Naive thymus-derived CD4-positive, alpha-beta T cell (primary cell): ENCODE data around the gene TSPAN14. TPM values are rescaled to one million over a fixed set of nuclear protein-coding genes. Genes with fewer than 3 reads are reported as not detected.

ENCODE experiments used
- ATAC-seq: fragments of 150-1000 bp; cut with Tn5 transposase; 2 replicates; pipeline ENCODE4 v1.10.0; 2021; ENCODE audit warnings: mild to moderate bottlenecking, moderate library complexity
- CTCF ChIA-PET: fragments of 350-600 bp; sonication (Branson Sonifier 250); formaldehyde crosslinking; loops from one replicate; lab custom pipeline; 2021; ENCODE audit warnings: antibody characterized with exemption; lab: Charles Lee
- POLR2A ChIA-PET: fragments of 350-600 bp; sonication (Branson Sonifier 250); formaldehyde crosslinking; loops from one replicate; lab custom pipeline; 2021; ENCODE audit warnings: antibody characterized with exemption, inconsistent platforms; lab: Charles Lee
- DNase-seq, 9 donors: peaks; one replicate each; pipeline versions ENCODE4 v3.0.0 to v3.0.0-alpha.2; 2020 to 2022; ENCODE audit warnings: mixed read lengths in 1 of 9
- H3K27ac ChIP-seq: one replicate; pipeline ENCODE4 v1.7.0; 2013; ENCODE audit warnings: mild to moderate bottlenecking, low read depth, low read length, moderate library complexity
- H3K27me3 ChIP-seq, 2 donors: one replicate each; pipeline ENCODE4 v1.7.0; 2013; ENCODE audit warnings: low read length in 2 of 2, mild to moderate bottlenecking in 2 of 2, moderate library complexity in 2 of 2; ENCODE audit not compliant: control insufficient read depth in 2 of 2, insufficient read depth in 2 of 2
- H3K36me3 ChIP-seq, 3 experiments: 1 replicate in 2 of 3; 2 replicates in 1 of 3; pipeline ENCODE4 v1.7.0; 2013; ENCODE audit warnings: low read length in 3 of 3, mild to moderate bottlenecking in 3 of 3, moderate library complexity in 1 of 3; ENCODE audit not compliant: insufficient read depth in 3 of 3, control insufficient read depth in 2 of 3
- H3K4me1 ChIP-seq, 2 donors: one replicate each; pipeline ENCODE4 v1.7.0; 2013; ENCODE audit warnings: low read length in 2 of 2, mild to moderate bottlenecking in 2 of 2, moderate library complexity in 1 of 2; ENCODE audit not compliant: control insufficient read depth in 2 of 2, insufficient read depth in 2 of 2
- H3K4me3 ChIP-seq: 2 replicates; pipeline ENCODE4 v1.7.0; 2013; ENCODE audit warnings: mild to moderate bottlenecking, low read length
- H3K9me3 ChIP-seq, 3 experiments: 1 replicate in 2 of 3; 2 replicates in 1 of 3; pipeline ENCODE4 v1.7.0; 2013; ENCODE audit warnings: low read length in 3 of 3; ENCODE audit not compliant: control insufficient read depth in 2 of 3
- H3K27ac Mint-ChIP-seq, 9 donors: one replicate each; pipeline ENCODE4 v1.8.0; 2020 to 2022; ENCODE audit warnings: mixed read lengths in 9 of 9, mild to moderate bottlenecking in 8 of 9, moderate library complexity in 5 of 9, inconsistent platforms in 2 of 9
- H3K27me3 Mint-ChIP-seq, 5 donors: one replicate each; pipeline ENCODE4 v1.8.0; 2021 to 2022; ENCODE audit warnings: mixed read lengths in 5 of 5, mild to moderate bottlenecking in 1 of 5
- H3K36me3 Mint-ChIP-seq, 5 donors: one replicate each; pipeline ENCODE4 v1.8.0; 2020 to 2022; ENCODE audit warnings: mixed read lengths in 5 of 5, mild to moderate bottlenecking in 3 of 5, inconsistent platforms in 1 of 5
- H3K4me1 Mint-ChIP-seq, 7 donors: one replicate each; pipeline ENCODE4 v1.8.0; 2020 to 2022; ENCODE audit warnings: mixed read lengths in 7 of 7, mild to moderate bottlenecking in 3 of 7, inconsistent platforms in 1 of 7
- H3K4me3 Mint-ChIP-seq, 10 donors: one replicate each; pipeline ENCODE4 v1.8.0; 2020 to 2022; ENCODE audit warnings: mild to moderate bottlenecking in 10 of 10, mixed read lengths in 10 of 10, moderate library complexity in 6 of 10, inconsistent platforms in 2 of 10
- H3K9me3 Mint-ChIP-seq, 11 donors: one replicate each; pipeline ENCODE4 v1.8.0; 2020 to 2022; ENCODE audit warnings: mixed read lengths in 11 of 11, mild to moderate bottlenecking in 4 of 11, inconsistent platforms in 1 of 11, moderate library complexity in 1 of 11
- intact Hi-C, 2 donors: fragments of 100-400 bp; cut with micrococcal nuclease; formaldehyde crosslinking; loops; one replicate each; pipeline ENCODE4 v1.15.1; 2023
- polyA plus RNA-seq, 2 donors: library from polyadenylated mRNA; unstranded; fragments of 300-500 nt; fragmentation: Illumina TruSeq; gene quantifications; one replicate each; pipeline ENCODE4 v1.2.3, GENCODE V29; 2021
- total RNA-seq, 6 experiments: library from RNA in 5 of 6; stranded (reverse) in 5 of 6; gene quantifications; 1 replicate in 5 of 6; 2 replicates in 1 of 6; pipeline ENCODE4 v1.2.3 and lab custom pipeline; 2021 to 2026

The TSPAN14 gene
- total RNA-seq (100 to 1,000 TPM; 135 to 165 (median 160) TPM), polyA plus RNA-seq (100 to 1,000 TPM; 179 to 386 TPM), total RNA-seq (lab: John Stamatoyannopoulos, UW) (247 reads per million, percentile 95 among the genes with 10 or more reads in this experiment)

DNA sequence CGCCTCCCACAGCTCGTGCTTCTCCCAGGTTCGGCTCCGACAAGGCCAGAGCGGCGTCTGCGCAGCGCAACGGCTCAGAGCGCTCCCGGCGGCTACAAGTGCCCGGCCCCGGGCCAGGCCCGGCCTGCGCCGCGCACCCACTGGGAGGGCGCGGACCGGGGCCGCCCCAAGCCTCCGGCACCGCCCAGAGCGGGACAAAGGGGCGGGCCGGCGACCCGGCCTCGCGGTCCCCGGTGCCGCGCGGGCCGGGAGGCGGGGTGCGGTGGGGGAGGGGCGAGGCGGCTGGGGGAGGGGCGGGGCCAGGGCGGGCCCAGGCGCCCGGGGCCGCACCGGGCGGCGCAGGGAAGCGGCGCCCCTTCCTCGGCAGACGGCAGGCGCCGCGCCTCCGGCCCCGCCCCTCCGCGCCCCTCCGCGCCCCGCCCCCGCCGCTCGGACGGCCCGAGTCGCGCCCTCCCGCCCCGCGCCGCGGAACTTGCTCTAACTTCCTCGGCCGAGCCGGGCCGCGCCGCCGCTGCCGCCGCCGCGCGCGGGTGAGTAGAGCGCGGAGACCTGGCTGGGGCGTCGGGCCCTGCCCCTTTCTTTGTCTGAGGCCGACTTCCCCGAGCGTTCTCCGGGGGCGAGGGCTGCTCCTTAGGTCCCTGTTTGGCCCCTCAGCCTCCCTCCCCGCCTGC, at the start of gene TSPAN14:
Gene TSPAN14 (plus strand): TSS at position 469 of the 671 bp plus-strand sequence. CDS start 34,924 bp downstream, outside the sequence.
- POLR2A ChIA-PET, result interaction anchor here (0.8 to 32.8 kb wide), 9 partner anchors 10 to 58 kb away, joined by 4 to 608 read pairs (median 9); no protein-coding TSS in a partner anchor
- peak within 1 kb of the TSS; percentile 84 for H3K27ac ChIP-seq
- H3K27ac Mint-ChIP-seq, result peak within 1 kb of the TSS; percentile 87 to 99 (median 98)
- H3K4me3 ChIP-seq, result peak within 1 kb of the TSS; percentile 87
- peaks cover 27 to 43% (median 39%) of the 10 kb centered on the region in 7 donors for H3K4me1 Mint-ChIP-seq
- CTCF ChIA-PET, result interaction anchor here (0.8 to 39.2 kb wide), 3 partner anchors 13 to 52 kb away, joined by 3 to 839 read pairs (median 10); no protein-coding TSS in a partner anchor
- DNase-seq, result peak; percentile 49 to 83 (median 63)
- no peaks in the 10 kb centered on the region for H3K9me3 ChIP-seq
- H3K27me3 Mint-ChIP-seq, result no peaks in the 10 kb centered on the region
- H3K4me3 Mint-ChIP-seq, result peak within 1 kb of the TSS; percentile 79 to 99 (median 98)
- H3K36me3 Mint-ChIP-seq, result peaks cover 3 to 31% (median 8%) of the 10 kb centered on the region in 5 donors
- H3K9me3 Mint-ChIP-seq, result peaks cover 0 to 3% (median 0%) of the 10 kb centered on the region in 11 donors
- ATAC-seq, result peak; percentile 84
- peaks cover 0 to 9% (median 0%) of the 10 kb centered on the region in 3 experiments for H3K36me3 ChIP-seq
- intact Hi-C loops, result loop anchor here (1.0 to 5.0 kb wide), 6 partner anchors 10 to 252 kb away; no protein-coding TSS in a partner anchor
- no peaks in the 10 kb centered on the region for H3K27me3 ChIP-seq
- H3K4me1 ChIP-seq, result peaks cover 23 to 27% of the 10 kb centered on the region in 2 donors

DNA sequence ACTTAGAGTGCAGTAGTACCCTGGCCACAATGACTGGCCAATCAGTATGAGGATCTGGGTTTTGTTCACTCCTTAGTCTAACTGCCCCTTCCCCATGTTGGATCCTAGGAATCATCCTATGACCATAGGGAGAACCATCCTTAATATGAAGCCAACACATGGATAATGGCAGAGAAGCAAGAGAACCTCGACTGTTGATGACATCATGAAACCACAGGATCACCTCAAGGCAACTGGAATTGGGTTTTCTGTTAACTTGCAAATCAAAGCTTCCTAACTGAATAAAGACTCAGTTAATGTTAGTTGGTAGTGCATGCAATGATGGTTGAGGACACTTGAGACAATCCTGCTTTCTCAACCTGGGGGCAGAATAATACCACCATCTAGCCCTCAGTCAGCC, 49.1 kb upstream of the TSPAN14 start:
- no peaks in the 10 kb centered on the region for H3K27me3 ChIP-seq
- no peak overlapping the region for H3K27ac ChIP-seq
- CTCF ChIA-PET, result interaction anchor here (1.7 to 1.9 kb wide), 2 partner anchors 27 to 100 kb away, joined by 5 to 6 read pairs; no protein-coding TSS in a partner anchor
- peaks cover 0 to 10% of the 10 kb centered on the region in 2 donors for H3K4me1 ChIP-seq
- peaks cover 0 to 8% (median 0%) of the 10 kb centered on the region in 3 experiments for H3K36me3 ChIP-seq
- ATAC-seq, result no peak
- H3K9me3 ChIP-seq, result no peaks in the 10 kb centered on the region
- Mint-ChIP-seq H3K9me3 (peaks cover 0 to 2% (median 0%) of the 10 kb centered on the region in 11 donors), H3K4me3 (no peak overlapping the region), H3K27me3 (peaks cover 0 to 28% (median 0%) of the 10 kb centered on the region in 5 donors), H3K4me1 (peaks cover 7 to 25% (median 19%) of the 10 kb centered on the region in 7 donors), H3K36me3 (peaks cover 0 to 3% (median 0%) of the 10 kb centered on the region in 5 donors), H3K27ac (no peak overlapping the region)
- POLR2A ChIA-PET, result interaction anchor here (1.0 kb wide), 1 partner anchor 43 kb away, joined by 3 read pairs; no protein-coding TSS in a partner anchor
- no peak overlapping the region for H3K4me3 ChIP-seq
- DNase-seq, result no peak
- intact Hi-C loops, result loop anchor here in 1 of 2 donors (5.0 kb wide), 1 partner anchor 37 kb away; no protein-coding TSS in a partner anchor

GRCh38 chr10:80405626-80406025, 48.5 kb upstream of the TSPAN14 start:
- intact Hi-C loops, result loop anchor here in 1 of 2 donors (5.0 kb wide), 1 partner anchor 37 kb away; no protein-coding TSS in a partner anchor
- H3K4me1 ChIP-seq, result peaks cover 0 to 10% of the 10 kb centered on the region in 2 donors
- ChIA-PET CTCF (interaction anchor here (1.7 to 1.9 kb wide), 2 partner anchors 28 to 99 kb away, joined by 5 to 6 read pairs; no protein-coding TSS in a partner anchor), POLR2A (interaction anchor here (0.6 to 1.0 kb wide), 3 partner anchors 27 to 217 kb away, joined by 3 read pairs; no protein-coding TSS in a partner anchor)
- H3K36me3 Mint-ChIP-seq, result peaks cover 0 to 3% (median 0%) of the 10 kb centered on the region in 5 donors
- no peaks in the 10 kb centered on the region for H3K27me3 ChIP-seq
- peaks cover 0 to 2% (median 0%) of the 10 kb centered on the region in 11 donors for H3K9me3 Mint-ChIP-seq
- DNase-seq (no peak), ATAC-seq (no peak)
- H3K27ac Mint-ChIP-seq, result peak overlapping the region in 1 of 9 donors; percentile 4
- H3K27ac ChIP-seq, result no peak overlapping the region
- H3K9me3 ChIP-seq, result no peaks in the 10 kb centered on the region
- no peak overlapping the region for H3K4me3 Mint-ChIP-seq
- H3K36me3 ChIP-seq, result peaks cover 0 to 8% (median 0%) of the 10 kb centered on the region in 3 experiments
- no peak overlapping the region for H3K4me3 ChIP-seq
- H3K4me1 Mint-ChIP-seq, result peaks cover 13 to 31% (median 20%) of the 10 kb centered on the region in 7 donors
- peaks cover 0 to 28% (median 0%) of the 10 kb centered on the region in 5 donors for H3K27me3 Mint-ChIP-seq

DNA sequence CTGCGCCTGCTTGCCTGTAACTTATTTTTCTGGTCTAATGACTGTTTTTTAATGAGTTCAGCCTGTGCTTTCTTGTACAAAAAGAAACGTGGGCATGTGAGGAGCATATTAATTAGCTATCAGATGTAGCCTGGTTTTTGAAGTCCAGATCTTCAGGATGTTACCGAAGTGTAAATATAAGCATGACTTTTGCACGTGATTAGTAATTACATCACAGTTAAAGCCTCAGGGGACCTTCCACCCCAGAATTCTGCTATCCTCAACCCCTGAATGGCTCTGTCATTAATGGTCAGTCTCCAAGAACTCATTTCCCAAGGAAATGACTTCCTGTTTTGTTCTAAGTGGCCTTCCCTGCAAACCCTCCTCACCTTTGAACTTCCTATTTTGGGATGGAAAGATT, 47.9 kb upstream of the TSPAN14 start:
- no peak overlapping the region for H3K4me3 Mint-ChIP-seq
- Histone ChIP-seq H3K9me3 (no peaks in the 10 kb centered on the region), H3K4me3 (no peak overlapping the region), H3K27me3 (no peaks in the 10 kb centered on the region), H3K36me3 (peaks cover 0 to 8% (median 0%) of the 10 kb centered on the region in 3 experiments), H3K27ac (no peak overlapping the region), H3K4me1 (peaks cover 0 to 10% of the 10 kb centered on the region in 2 donors)
- no peak for ATAC-seq
- peaks cover 18 to 36% (median 25%) of the 10 kb centered on the region in 7 donors for H3K4me1 Mint-ChIP-seq
- intact Hi-C loops, result loop anchor here in 1 of 2 donors (5.0 kb wide), 1 partner anchor 36 kb away; no protein-coding TSS in a partner anchor
- peak overlapping the region in 3 of 9 donors; percentile 17 to 74 (median 50) for H3K27ac Mint-ChIP-seq
- POLR2A ChIA-PET, result interaction anchor here (0.6 to 1.0 kb wide), 3 partner anchors 28 to 216 kb away, joined by 3 read pairs; no protein-coding TSS in a partner anchor
- H3K27me3 Mint-ChIP-seq, result peaks cover 0 to 28% (median 0%) of the 10 kb centered on the region in 5 donors
- DNase-seq, result no peak
- peaks cover 0 to 3% (median 0%) of the 10 kb centered on the region in 5 donors for H3K36me3 Mint-ChIP-seq
- H3K9me3 Mint-ChIP-seq, result peaks cover 0 to 2% (median 0%) of the 10 kb centered on the region in 11 donors
- CTCF ChIA-PET, result interaction anchor here (1.7 to 1.9 kb wide), 2 partner anchors 28 to 99 kb away, joined by 5 to 6 read pairs; no protein-coding TSS in a partner anchor

- ChIA-PET CTCF (interaction anchor here (0.8 to 1.7 kb wide), 5 partner anchors 23 to 369 kb away, joined by 3 to 7 read pairs (median 3); no protein-coding TSS in a partner anchor), POLR2A (interaction anchor here (0.6 to 1.5 kb wide), 4 partner anchors 10 to 53 kb away, joined by 3 to 4 read pairs (median 4); no protein-coding TSS in a partner anchor)
- peaks cover 0 to 28% (median 0%) of the 10 kb centered on the region in 5 donors for H3K27me3 Mint-ChIP-seq
- DNase-seq (peak in 3 of 9 donors; percentile 2 to 70 (median 6)), ATAC-seq (peak; percentile 39)
- H3K27ac ChIP-seq, result peak overlapping the region; percentile 71
- no peaks in the 10 kb centered on the region for H3K9me3 Mint-ChIP-seq
- H3K4me3 ChIP-seq, result peak overlapping the region; percentile 73
- H3K4me1 ChIP-seq, result peaks cover 0 to 10% of the 10 kb centered on the region in 2 donors
- intact Hi-C loops, result loop anchor here (2.0 to 5.0 kb wide), 3 partner anchors 25 to 37 kb away; no protein-coding TSS in a partner anchor
- peak overlapping the region; percentile 82 to 98 (median 92) for H3K4me3 Mint-ChIP-seq
- peak overlapping the region; percentile 43 to 88 (median 82) for H3K27ac Mint-ChIP-seq
- peaks cover 24 to 49% (median 31%) of the 10 kb centered on the region in 7 donors for H3K4me1 Mint-ChIP-seq
- peaks cover 0 to 8% (median 0%) of the 10 kb centered on the region in 3 experiments for H3K36me3 ChIP-seq
- peaks cover 0 to 4% (median 0%) of the 10 kb centered on the region in 5 donors for H3K36me3 Mint-ChIP-seq
- H3K9me3 ChIP-seq, result no peaks in the 10 kb centered on the region
- no peaks in the 10 kb centered on the region for H3K27me3 ChIP-seq
These were observed 46.3 kb upstream of the TSPAN14 start for GRCh38 chr10:80407812-80408241.
